ENCODE data around the gene TLX1.

Gene TLX1

DNA sequence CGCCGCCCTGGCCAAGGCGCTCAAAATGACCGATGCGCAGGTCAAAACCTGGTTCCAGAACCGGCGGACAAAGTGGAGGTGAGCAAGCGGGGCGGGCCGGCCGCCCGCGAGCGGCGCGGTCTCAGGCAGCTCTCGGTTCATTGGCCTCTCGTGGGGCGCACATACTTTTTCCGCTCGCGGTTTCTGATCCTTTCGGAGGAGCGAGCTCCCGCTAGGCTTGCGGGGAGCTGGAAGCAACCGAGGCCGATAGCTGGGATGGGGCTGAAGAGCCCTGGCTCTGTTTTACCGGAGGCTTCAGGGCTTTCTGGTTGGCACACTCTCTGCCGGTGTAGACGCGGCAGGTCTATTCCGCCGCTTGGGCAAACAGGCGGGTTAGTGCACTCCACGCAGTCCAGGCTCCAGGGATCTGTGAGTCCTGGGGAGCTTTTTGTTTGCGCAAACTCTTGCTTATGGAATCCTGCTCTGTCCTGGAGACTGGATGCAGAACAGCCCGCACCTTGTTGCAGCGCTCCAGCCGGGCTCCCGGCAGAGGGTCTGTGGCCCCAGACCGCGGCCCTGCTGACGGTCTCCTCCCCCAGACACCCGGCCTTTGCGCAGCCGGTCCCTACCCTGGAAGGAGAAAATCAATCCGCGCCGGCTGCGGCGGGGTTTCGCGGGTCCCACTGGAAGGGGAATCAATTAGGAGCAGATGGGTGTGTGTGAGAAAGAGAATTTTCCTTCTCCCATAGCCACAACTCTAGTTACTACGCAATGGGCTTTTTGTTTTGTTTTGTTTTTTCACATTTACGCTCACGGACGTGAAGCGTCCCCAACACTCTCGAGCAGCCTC, 3.4 kb downstream of the TLX1 start:
- DNase-seq (ENCODE audit: low spot score), result no peak

DNA sequence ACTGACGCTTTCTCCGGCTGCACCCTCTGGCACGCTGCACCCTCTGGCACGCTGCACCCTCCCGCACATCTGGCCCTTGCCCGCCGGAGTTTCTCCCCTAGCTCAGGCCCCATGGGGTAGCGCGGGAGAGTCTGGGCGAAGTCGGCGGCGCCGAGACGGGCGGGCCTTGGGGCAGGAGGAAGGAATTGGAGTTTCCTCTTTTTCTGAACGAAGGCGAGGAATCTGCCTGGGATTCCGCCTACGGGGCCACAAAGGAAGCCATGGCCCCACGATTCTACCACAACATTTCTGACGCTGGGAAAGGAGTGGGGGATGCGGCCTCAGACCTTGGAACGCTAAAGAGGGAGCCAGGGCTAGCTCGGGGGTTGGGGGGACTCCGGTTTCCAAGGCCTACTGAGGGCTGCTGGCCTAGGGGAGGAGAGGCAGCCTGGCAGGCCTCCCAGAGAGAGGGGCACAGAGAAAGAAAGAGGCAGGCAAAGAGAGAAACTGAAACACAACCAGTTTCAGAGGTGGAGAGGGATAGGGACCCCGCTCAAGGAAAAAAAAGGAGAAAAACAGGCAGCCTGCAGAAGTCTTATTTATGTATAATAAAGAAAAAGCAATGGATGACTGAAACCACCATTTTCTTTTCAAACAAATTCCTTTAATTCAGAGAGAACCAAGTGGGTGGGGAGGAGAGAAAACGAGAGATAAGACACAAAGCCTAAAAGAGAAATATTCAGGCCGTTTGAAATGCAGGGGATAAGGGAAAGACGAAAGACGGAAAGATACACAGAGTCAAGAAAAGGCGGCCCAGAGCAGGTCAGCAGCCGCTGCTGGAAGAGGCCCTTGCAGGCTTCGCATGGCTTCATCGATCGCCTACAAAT, 4.3 kb downstream of the TLX1 start:
- no peak for DNase-seq (ENCODE audit: low spot score)

DNA sequence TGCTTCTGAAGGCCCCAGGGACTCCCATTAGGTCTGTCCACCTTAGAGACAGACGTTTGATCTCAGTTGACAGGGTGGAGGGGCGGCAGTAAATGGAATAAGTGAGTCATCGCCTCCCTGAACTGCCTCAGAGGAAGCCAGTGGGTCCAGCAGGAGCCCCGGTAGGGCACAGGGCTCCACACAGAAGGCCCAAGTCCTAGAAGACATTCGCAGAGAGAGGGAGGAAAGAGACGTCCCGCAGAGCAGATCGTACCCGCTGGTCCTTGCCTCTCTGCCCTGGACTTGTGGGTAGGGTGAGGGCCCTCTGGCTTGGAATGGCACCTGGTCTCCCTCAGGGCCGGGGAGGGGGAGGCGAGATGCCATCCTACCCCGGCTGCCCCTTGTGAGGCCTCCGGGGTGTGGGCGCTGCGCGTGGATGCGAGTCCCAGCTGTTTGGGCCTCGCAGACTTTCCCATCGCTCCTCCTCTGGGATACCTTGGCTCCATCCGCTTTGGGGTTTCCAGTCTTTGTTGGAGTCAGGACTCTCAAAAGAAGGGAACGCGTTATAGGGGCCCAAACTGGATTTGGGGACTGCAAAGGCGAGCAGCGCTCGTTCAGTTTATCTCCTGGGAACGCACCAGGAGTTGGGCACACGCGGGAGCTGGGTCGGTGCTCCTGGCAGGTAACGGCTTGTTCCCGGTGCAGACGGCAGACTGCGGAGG, 5.1 kb downstream of the TLX1 start:
- DNase-seq (ENCODE audit: low spot score), result no peak

DNA sequence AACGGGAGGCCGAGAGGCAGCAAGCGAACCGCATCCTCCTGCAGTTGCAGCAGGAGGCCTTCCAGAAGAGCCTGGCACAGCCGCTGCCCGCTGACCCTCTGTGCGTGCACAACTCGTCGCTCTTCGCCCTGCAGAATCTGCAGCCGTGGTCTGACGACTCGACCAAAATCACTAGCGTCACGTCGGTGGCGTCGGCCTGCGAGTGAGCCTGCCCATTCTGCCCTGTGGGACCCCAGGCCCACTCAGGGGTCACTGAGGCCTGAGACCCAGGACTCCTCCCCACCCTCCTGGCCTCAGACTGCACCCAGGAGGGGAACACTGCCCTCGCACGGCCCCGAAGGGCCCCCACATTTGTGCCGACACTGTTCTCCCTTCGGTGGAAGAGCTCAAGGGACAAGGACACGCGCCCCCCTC, 5.6 kb downstream of the TLX1 start:
- no peak for DNase-seq (ENCODE audit: low spot score)

DNA sequence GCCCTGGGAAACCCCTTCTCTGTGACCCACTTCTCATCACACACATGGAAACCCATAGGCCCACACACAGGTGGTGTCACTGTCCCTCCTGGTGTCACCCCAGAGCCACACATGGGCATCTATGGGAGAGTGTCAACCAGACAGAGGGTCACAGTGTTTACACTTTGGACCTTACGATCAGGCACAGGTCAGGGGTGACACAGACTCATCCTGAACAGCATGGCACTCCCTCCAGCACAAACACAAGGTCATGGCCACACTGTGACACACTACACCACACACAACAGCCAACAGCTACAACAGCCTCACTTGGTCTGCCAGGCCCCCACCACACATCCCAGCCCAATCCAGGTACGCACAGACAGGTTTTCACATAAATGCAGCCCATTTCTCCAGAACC, 6.2 kb downstream of the TLX1 start:
- DNase-seq (ENCODE audit: low spot score), result no peak

DNA sequence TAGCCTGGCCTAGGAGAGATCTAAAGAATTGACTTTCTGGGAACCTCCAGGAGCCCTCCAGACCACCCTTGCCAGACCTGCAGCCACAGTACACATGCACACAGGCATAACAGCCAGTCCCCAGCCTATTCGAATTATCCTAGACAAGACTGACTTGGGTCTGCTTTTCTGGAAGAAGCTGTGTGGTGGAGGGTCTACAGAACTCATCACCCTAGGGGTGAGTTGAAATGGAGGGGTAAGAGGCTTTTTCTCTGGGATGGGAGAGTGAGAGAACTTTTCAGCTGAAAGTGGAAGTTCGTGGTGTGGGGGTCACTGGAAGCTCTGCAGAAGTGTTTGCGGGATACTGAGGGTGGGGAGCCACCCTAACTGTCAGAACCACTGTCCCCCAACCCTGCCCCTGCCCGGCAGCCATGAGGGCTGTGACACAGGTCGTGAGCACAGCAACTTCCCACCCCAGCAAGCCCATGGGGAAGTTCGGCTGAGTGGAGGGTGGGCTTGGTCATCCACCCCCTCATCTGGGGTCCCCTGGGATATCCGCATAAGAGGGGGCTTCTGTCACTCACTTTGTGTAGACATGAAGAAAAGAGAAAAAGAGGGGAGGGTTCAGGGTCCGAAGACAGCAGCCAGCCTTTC, 7.8 kb downstream of the TLX1 start:
- no peak for DNase-seq (ENCODE audit: low spot score)

DNA sequence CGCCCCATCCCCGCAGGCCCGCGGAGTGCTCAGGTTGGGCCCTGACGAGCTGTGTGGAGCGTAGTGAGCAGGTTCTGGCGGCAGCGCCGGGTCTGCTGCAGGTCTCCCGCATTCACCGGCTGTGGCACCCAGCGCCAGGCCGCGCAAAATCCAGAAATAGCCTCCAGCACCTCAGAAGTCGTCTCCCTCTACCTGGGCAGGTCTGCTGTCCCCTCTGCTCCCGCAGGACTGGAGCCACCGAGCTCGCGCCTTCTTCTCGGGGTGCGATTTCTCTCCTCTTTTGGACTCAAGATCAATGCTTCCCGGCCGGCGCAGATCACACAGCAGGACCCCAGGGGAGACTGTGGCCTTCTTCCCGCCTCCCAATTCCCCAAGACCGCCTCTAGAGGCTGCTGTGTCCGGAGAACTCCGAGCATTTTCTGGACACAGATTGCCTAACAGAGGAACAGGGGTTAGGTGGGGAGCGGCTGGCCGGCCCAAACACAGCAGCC, 8.4 kb downstream of the TLX1 start:
- peak; percentile 42 for DNase-seq (ENCODE audit: low spot score)

DNA sequence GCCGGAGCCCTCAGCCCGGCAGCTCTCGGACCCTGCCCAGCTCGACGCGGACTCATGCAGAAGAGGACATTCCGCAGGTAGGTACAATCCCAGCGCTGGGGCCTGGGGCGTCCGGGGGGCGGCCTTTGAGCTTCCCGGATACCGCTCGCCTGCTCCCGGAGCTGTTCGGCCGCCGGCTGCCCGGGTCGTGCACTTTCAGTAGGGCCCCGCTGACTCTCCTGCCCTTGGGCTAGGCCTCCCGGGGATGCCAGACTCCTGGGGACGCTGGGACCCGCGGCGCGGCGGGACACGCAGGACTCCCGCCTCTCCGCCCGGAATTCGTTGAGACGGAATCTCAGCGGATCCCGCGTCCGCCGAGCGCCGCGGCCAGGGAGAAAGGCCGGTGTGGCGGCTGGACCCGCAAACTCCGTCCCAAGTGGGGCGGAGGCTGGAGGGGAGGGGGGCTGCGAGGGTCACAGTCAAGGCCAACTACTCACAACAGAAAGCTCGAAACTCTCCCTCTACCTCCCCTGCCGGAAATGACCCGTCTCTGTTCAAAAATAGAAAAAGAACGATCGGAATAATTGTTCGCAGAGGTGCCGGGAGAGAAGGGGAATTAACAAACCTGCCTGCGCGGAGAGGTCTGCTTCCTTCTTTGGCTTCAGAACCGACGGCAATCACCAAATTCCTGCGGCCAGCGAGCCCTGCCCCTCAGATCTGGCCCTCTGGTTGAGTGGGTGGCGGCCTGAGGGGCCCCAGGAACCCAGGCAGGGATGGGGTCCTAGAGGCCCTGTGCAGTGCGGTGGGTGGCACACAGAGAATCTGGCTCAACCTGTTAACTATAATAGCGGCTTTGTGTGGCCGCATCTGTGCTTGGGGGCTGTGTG, 9.2 kb downstream of the TLX1 start:
- no peak for DNase-seq (ENCODE audit: low spot score)

DNA sequence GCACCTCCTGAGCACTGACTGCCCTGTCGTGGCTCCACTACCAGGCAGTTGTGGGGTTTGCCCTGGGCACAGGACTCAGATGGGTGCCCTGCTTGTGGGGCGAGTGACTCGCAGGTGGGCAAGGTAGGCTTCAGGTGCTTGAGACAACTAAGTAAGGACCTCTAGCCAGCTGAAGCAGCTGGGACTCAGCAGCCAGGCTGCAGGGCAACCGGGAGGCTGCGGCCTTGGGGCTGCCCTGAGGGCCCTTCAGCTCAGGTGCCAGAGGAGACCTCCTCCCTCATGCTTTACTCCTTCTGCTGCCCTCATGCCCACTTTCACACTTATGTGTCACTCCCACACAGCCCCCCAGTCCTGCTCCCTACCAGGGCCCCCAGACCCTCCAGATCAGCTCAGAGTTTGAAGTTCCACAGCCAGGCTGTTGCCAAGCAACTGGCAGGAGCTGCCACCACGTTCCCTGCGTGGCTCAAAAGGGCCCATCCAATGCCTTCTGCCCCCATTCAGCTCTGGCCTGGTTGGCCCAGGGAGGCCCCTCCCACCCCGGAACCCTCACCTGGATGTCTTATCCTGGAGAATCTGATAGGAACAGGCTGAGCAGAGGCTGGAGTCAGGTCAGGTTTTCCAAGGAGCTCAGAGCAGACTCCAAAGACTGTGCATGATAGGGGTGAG, 10.0 kb downstream of the TLX1 start:
- no peak for DNase-seq (ENCODE audit: low spot score)

DNA sequence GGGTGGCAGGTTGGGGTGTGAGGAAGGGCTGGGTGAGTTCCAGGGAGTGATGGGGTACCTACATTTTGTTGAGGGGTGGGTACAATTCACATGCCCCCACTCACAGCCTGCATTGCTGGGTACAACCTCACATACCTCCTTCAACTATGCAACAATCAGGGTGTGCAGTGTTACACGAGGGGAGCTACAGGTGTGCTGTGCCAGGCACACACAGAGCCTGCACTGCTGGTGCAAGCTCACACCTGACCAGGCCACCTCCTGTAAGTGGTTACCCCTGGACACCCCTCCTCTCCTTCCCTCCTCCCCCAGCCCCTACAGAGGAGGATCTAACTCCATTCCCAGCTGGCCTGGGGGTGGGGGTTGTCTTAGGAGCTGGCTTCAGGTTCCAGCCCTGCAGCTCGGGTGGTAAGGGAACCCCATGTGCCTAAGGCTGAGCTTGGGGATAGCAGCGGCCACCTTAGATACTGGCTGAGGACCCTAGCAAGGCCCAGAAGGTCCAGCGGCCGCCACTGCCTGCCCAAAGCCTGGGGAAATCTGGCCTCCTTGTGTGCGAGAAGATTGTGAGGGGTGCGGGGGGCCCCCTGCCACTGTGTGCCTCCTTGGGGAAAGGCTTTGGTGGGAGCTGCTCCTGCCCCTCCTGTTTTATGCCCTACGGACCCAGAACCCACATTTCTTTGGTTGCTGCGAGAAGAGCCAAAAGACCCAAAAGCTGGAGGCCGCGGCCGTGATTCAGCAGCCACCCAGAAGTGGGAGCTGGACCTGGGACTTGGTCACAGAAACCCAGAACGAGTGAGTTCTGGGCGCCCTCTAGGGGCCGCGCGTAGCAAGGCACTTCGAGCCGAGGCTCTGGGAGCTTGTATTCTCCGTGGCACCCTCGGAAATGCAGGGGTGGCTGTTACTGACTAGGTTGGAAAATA, 10.8 kb downstream of the TLX1 start:
- peak; percentile 84 for DNase-seq (ENCODE audit: low spot score)

DNA sequence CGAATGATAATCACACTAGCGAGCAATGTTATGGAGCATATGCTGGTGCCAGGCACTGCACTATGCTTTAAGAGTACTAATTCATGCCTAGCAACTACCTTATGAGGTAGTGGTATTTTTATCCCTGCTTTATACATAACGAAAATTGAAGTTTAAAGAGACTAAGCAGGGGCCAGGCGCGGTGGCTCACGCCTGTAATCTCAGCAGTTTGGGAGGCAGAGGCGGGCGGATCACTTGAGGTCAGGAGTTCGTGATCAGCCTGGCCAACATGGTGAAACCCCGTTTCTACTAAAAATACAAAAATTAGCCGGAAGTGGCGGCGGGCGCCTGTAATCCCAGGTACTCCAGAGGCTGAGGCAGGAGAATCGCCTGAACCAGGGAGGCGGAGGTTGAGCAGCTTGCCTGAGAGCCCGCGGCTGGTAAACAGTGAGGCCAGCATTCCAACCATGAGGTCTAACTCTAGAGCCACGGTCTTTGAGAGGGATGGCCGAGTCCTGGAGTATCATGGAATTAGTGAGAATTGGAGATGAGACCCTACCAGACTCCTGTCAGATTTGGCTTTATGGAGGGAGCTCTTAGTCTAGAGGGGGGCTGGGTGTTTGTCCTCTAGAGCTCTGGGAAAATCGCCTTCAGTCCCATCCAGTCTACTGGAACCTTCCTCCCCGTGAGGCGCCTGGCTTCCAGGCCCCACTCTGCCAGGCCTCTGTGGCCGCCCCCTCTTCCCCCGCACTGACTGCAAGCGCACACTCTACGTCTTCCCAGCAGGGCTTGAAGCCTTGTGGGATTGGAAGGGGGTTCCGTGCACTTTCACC, 11.6 kb downstream of the TLX1 start:
- no peak for DNase-seq (ENCODE audit: low spot score)

DNA sequence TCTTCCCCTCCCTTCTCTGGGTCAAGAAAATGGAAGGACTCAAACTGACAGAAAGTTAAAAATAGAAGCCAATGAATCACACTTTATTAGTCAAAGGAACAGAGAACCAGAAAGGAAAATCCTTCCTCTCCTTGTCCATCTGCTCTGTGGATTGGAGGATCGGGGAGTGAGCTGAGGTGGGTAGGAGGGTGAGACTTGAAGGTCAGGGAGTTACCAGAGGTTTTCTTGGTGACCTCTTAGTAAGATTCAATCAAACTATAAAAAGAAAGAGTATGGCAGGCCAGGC, 12.2 kb downstream of the TLX1 start:
- DNase-seq (ENCODE audit: low spot score), result no peak

DNA sequence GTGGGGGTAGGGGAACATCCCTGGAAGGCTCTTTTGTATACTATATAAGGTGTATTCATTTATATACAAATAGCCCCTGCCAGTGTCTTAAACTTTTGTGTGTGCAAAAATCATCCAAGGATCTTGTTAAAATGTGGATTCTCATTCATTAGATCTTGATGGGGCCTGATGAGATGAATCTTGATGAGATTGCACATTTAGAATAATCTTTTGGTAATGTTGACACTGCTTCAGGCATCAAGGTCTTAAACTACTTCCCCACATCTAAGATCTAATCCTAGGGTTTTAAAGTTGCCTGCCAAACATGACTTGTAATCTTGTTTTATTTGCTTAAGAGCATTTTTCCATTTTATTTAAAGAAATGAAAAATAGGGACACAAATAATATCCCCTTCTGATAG, 13.0 kb downstream of the TLX1 start:
- DNase-seq (ENCODE audit: low spot score), result no peak

DNA sequence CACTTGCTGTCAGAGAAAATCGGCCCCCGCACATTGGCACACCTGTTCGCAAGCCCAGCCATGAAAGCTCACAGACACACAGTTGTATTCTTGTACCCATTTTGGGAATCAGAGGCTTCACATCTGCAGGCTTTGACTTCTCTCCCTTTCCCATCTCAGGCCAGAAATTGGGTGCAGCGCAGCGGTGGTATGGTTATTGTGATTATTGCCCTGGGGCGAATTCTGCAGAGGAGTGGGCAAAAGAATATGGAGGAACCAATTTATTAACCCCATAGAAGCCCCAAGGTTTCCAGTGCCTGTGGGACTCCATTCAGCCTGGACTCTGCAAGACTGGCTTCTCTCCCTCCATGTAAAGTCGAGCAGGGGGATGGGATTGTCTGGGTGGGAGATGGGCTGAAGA, 14.0 kb downstream of the TLX1 start:
- no peak for DNase-seq (ENCODE audit: low spot score)

DNA sequence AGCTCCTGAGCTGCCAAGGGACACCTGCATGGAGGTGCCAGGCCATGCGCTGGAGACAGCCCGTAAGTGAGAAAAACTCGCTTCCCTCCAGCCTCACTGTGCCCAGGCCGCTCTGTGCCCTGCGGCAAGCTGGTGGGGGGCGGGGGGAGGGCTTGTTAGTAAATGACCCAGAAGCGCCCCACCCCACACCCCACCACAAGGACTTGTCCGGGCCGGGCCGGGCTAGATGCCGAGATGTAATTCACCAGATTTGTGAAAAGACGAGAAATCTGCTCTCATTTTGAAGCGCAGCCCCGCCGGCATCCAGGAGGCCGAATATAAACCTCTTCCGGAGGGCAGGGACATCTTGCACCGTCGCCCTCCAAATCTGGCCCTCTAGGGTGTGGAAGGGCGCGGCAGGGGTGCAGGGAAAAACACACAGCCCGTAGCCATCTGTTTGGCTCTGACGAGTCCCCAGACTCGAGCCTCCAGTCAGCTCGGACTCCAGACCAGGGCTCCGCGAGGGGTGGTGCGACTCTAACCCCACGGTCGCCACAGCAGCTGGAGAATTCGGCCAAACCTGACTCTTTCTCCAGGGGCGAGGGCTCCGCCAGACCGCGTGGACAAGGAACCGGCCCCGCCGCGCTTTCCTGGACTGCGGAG, 14.8 kb downstream of the TLX1 start:
- no peak for DNase-seq (ENCODE audit: low spot score)

DNA sequence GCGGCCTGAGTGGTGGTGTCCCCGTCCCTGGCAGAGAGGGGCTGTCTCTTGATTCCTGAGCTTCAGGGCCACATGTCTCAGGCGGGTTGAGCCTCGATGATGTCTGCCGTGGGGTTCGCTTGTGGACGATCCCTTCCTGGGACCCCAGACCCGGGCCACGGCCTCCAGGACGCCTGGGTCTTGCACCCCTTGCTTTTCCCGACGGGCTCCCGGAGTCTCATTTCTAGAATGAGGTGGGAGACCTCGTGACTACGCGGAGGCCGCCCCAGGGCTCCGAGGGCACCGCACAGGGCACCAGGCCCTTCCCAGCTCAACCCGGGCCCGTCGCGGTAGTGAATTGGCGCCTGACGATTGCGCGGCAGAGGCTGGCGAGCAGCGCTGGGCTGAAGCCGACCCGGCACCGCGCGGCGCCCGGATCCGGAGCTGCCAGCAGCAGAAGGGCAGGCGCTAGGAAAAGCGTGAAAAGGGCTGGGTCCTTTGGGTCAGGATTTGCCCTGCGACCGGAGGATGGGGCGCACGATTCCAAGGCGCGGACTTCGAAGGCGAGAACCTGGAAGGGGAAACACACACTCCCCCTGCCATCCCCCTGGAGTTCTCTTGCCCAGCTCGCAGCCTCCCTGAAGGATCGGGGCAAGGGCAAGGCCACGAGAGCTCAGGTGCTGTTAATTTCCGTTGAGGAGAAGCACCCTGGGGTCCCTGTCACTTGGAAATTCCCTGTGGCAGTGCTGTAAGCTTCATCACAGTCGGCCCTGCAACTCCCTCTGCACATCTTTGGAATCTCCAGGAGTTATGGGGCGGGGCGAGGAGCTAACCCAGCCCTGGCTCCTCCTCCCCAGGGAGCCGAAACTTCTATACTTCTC, 15.5 kb downstream of the TLX1 start:
- no peak for DNase-seq (ENCODE audit: low spot score)

DNA sequence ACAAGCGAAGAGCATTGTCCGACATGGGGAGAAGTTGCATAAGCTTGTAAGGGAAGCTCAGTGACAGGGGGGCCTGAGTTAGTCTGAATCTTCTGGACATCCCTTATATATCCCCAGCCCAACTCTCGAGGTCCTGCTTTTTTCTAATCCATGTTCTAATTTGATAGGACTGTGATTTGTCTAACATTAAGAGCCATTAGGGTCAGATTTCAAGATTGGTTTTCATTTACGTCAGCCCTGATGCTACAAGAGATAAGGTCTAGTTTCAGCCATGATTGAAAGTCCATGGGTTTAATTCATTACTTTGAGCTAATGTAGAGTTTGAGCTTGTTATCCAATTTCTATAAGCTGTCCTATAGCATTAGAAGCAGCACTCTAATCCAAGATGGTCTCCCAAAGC, 20.3 kb downstream of the TLX1 start:
- DNase-seq (ENCODE audit: low spot score), result no peak

All from cerebellar cortex (tissue), 1 donor.